H1 (cell line): ENCODE measurements around the gene STK36. TPM values are rescaled to one million over a fixed set of nuclear protein-coding genes. Genes with fewer than 3 reads are reported as not detected.

Source experiments
- polyA plus RNA-seq, 7 experiments: library from polyadenylated mRNA; depleted of rRNA in 3 of 7; stranded (reverse) in 5 of 7; unstranded in 2 of 7; fragments of >200 nt in 5 of 7; fragments of 200-250 nt in 2 of 7; gene quantifications; 1 replicate in 5 of 7; 2 replicates in 1 of 7; 4 replicates in 1 of 7; pipeline versions ENCODE4 v1.2.1 to v1.2.3, GENCODE V29; 2011 to 2013; ENCODE audit warnings: missing spikeins in 2 of 7, mixed read lengths in 2 of 7
- total RNA-seq: library from RNA; stranded (reverse); fragmentation: NEBNext Ultra II Directional; extraction: Animal tissue kit (Norgen Biotek cat#: 25700); gene quantifications from 2 replicates; pipeline ENCODE4 v1.2.1, GENCODE V29; 2021

Gene STK36
- total and polyA plus RNA-seq, 2 of the 8 experiments (the other 6 are each of a cell fraction or from before 2014, with no cell fraction given), result 41.4 to 57.6 TPM

Other genes starting within 250 kb of the STK36 start
- gene USP37, start 103.7 kb upstream of the STK36 start, total RNA-seq, result 22.3 and 29.1 TPM in 2 replicates
- 1.9 and 3.8 TPM in 2 replicates for gene USP37, start 103.7 kb upstream of the STK36 start, polyA plus RNA-seq (2011; rRNA removed)
- 78.1 and 81.2 TPM in 2 replicates for gene CNOT9, start 103.2 kb upstream of the STK36 start, total RNA-seq
- 64.3 and 79.3 TPM in 2 replicates for gene CNOT9, start 103.2 kb upstream of the STK36 start, polyA plus RNA-seq (2011; rRNA removed)
- gene PLCD4, start 64.2 kb upstream of the STK36 start, total RNA-seq, result 0.50 and 0.61 TPM in 2 replicates
- gene PLCD4, start 64.2 kb upstream of the STK36 start, polyA plus RNA-seq (2011; rRNA removed), result 0.16 and 0.21 TPM in 2 replicates
- gene ZNF142, start 12.5 kb upstream of the STK36 start, total RNA-seq, result 32.5 and 37.9 TPM in 2 replicates
- gene ZNF142, start 12.5 kb upstream of the STK36 start, polyA plus RNA-seq (2011; rRNA removed), result 9.4 and 18.5 TPM in 2 replicates
- 22.0 and 23.7 TPM in 2 replicates for gene BCS1L, start 12.4 kb upstream of the STK36 start, total RNA-seq
- gene BCS1L, start 12.4 kb upstream of the STK36 start, polyA plus RNA-seq (2011; rRNA removed), result 37.1 and 60.4 TPM in 2 replicates
- gene RNF25, start 84 bp upstream of the STK36 start, total RNA-seq, result 19.6 and 24.7 TPM in 2 replicates
- 29.6 and 31.6 TPM in 2 replicates for gene RNF25, start 84 bp upstream of the STK36 start, polyA plus RNA-seq (2011; rRNA removed)
- gene TTLL4, start 38.7 kb downstream of the STK36 start, total RNA-seq, result 105 and 106 TPM in 2 replicates
- gene TTLL4, start 38.7 kb downstream of the STK36 start, polyA plus RNA-seq (2011; rRNA removed), result 63.1 and 71.1 TPM in 2 replicates
- gene CYP27A1, start 110.1 kb downstream of the STK36 start, total RNA-seq, result 3.9 and 5.4 TPM in 2 replicates
- 12.9 and 14.7 TPM in 2 replicates for gene CYP27A1, start 110.1 kb downstream of the STK36 start, polyA plus RNA-seq (2011; rRNA removed)
- gene PRKAG3, start 159.7 kb downstream of the STK36 start, total RNA-seq, result not detected in 2 replicates
- not detected in 2 replicates for gene PRKAG3, start 159.7 kb downstream of the STK36 start, polyA plus RNA-seq (2011; rRNA removed)
- gene WNT6, start 187.7 kb downstream of the STK36 start, total RNA-seq, result not detected in 2 replicates
- gene WNT6, start 187.7 kb downstream of the STK36 start, polyA plus RNA-seq (2011; rRNA removed), result not detected in 2 replicates
- not detected in 2 replicates for gene WNT10A, start 208.8 kb downstream of the STK36 start, total RNA-seq
- 0.05 TPM in 1 of 2 replicates, not detected in the other for gene WNT10A, start 208.8 kb downstream of the STK36 start, polyA plus RNA-seq (2011; rRNA removed)